GM19324 (cell line): ENCODE results near the gene CHCHD1.
A peak's percentile ranks its signal among the peaks of the same experiment; 100 is the strongest.
"Not testable (repeated sequence)": the region's sequence is repeated elsewhere in the genome, so short reads cannot be mapped to it uniquely, and the experiment has no call there.

Experiments
- ATAC-seq: cut with Tn5 transposase; IDR thresholded peaks from one replicate; pipeline ENCODE4 v1.9.1; 2021; ENCODE audit warnings: mild to moderate bottlenecking, moderate library complexity; ENCODE audit not compliant: unreplicated experiment, low FRiP score

The CHCHD1 gene

DNA sequence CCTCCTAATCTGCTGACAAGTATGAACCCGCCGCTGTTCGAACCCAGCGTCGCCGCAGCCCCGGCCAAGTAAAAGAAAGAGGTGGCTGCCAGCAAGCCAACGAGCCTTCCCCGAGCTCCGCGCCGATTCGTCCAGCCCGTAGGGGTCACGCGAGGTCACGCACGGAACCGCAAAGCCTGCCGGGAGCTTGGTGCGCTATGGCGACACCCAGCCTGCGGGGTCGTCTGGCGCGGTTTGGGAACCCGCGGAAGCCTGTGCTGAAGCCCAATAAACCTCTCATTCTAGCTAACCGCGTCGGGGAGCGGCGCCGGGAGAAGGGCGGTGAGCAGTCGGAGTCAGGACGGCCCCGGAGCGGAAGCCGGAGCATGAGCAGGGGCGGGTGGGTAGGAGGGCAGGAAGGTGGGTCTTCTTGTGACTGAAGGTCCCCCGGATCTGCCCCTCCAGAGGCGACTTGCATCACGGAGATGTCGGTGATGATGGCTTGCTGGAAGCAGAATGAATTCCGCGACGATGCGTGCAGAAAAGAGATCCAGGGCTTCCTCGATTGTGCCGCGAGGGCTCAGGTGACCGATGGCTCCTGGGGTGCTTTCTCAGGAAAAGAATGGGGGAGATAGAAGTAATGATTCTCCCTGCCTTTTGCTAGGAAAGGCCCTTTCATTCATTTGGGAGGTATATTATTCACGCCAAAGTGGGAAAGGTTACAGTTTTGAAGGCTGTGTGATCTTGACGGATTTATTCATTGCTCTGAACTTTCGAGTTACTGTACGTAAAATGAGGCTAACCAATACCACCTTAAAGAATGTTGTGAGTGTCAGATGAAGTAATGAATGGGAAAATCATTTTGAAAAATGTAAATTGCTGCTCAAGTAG is at the start of gene CHCHD1:
TSS of gene CHCHD1 (plus strand) at position 170 of the 870 bp plus-strand sequence. CDS start at position 198, 28 bp downstream.
- peak; percentile 56 for ATAC-seq

GRCh38 chr10:73732426-73732825 is 49.4 kb upstream of the CHCHD1 start:
- ATAC-seq: no peak

DNA sequence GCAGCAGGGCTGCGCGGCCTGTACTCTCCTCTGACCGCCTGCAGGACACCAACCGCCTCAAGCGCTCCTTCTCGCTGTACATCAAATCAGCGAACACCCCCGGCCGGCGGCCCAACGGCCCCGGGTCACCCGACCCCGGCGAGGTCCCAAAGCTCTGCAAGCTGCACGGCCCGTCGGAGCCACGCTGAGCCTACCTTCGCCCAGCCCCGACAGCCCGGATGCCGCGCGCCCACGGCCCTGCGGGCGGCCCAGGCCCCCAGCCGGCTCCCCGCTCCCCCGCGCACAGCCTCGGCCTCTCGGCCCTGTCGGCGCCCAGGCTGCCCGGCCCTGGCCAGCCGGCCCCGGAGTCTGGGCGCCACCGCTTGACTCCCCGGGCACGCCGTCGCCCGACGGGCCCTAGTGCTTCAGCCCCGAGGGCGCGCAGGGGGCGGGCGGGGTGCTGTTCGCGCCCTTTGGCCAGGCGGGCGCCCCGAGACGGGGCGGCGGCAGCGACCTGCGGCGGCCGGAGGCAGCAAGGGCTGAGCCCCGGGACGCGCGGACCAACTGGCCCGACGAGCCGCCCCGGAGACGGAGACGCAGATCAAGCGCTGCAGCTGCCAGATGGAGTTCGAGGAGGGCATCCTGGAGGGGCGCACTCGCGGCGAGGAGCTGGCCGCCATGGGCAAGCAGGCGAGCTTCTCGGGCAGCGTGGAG is 48.8 kb upstream of the CHCHD1 start:
- no peak for ATAC-seq

GRCh38 chr10:73734028-73734720 is 47.7 kb upstream of the CHCHD1 start:
- no peak for ATAC-seq

GRCh38 chr10:73734796-73735305 is 47.0 kb upstream of the CHCHD1 start:
- ATAC-seq: no peak

GRCh38 chr10:73740501-73741254 is 41.2 kb upstream of the CHCHD1 start:
- not testable (repeated sequence) for ATAC-seq

DNA sequence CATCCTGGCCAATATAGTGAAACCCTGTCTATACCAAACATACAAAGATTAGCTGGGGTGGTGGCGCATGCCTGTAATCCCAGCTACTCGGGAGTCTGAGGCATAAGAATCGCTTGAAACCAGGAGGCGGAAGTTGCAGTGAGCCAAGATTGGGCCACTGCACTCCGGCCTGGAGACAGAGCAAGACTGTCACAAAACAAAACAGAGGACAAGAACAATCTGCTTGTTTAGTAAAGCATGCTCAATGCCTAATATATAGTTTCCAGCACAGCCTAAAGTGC is 39.5 kb upstream of the CHCHD1 start:
- no peak for ATAC-seq

DNA sequence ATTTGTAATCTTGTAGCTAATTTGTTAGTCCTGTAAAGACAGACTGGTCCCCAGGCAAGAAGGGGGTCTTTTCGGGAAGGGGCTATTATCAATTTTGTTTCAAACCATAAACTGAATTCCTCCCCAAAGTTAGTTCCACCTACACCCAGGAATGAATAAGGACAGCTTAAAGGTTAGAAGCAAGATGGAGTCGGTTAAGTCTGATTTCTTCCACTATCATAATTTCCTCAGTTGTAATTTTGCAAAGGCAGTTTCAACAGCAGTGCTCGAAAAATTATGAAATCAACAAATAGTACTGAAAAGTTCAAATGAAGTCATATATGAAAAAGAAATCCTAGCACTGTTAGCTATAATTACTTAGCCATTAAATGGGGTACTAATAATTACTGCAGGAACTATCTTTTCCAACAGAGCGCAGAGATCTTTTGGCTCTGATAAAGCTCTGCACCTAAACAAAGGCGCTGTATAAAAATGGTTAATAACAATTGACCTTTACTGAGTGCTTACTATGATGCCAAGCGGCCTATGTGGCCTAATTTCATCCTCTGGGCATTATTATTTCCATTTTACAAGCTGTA is 38.4 kb upstream of the CHCHD1 start:
- ATAC-seq: no peak

GRCh38 chr10:73743905-73744663 is 37.8 kb upstream of the CHCHD1 start, which contains the start of gene SEC24C:
TSS of gene SEC24C (plus strand) at chr10:73744372. CDS start at chr10:73746833, 2,461 bp downstream.
- ATAC-seq: peak; percentile 96

DNA sequence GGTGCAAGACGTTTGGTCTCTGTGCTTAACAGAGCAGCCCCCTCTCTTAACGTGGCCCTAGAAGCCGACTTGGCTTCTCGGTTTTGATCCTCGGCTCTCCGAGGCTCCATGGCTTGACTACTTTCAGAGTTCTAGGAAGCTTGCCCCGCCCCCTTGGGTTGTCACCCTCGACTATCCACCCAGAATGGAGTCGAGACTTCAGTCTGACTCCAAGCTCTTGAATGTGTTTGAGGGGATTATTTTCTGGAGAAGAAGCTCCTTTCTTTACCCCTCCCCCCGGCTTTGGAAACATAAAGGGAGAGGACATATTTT is 37.2 kb upstream of the CHCHD1 start:
- peak; percentile 14 for ATAC-seq

DNA sequence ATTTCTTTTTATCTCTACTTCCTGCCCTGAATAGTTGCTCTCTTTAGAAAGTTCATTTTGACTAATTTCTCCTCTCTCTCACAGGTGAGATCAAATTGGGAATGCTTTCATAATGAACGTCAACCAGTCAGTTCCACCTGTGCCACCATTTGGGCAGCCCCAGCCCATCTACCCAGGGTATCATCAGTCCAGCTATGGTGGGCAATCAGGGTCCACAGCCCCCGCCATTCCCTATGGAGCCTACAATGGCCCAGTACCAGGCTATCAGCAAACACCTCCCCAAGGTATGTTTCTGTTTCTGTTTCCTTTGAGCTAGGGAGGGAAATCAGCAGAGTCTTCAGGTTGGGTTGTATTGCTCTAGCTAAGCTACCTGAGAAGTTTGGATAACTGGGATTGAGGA is 35.1 kb upstream of the CHCHD1 start:
- no peak for ATAC-seq

- ATAC-seq: no peak
These were observed 31.0 kb upstream of the CHCHD1 start for GRCh38 chr10:73750819-73751218.

DNA sequence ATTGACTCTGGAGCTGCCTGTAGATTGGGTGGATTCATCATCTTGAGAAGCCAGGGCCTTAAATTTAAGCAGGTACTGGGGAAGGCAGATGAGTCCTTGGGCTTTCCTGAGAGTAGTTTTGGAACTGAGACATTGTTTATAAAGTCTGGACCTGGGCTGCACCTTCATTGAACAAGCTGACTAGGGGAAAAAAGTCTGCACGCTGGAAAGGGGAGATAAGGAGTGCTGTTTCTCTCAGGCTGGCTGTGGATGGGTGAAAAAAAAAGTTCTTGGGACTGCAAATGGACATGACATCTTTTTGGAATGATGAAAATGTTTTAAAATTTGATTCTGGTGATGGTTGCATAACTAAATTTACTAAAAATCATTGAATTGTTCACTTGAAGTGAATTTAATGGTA is 25.7 kb upstream of the CHCHD1 start:
- ATAC-seq: no peak

GRCh38 chr10:73758704-73759511 is 22.9 kb upstream of the CHCHD1 start:
- no peak for ATAC-seq

DNA sequence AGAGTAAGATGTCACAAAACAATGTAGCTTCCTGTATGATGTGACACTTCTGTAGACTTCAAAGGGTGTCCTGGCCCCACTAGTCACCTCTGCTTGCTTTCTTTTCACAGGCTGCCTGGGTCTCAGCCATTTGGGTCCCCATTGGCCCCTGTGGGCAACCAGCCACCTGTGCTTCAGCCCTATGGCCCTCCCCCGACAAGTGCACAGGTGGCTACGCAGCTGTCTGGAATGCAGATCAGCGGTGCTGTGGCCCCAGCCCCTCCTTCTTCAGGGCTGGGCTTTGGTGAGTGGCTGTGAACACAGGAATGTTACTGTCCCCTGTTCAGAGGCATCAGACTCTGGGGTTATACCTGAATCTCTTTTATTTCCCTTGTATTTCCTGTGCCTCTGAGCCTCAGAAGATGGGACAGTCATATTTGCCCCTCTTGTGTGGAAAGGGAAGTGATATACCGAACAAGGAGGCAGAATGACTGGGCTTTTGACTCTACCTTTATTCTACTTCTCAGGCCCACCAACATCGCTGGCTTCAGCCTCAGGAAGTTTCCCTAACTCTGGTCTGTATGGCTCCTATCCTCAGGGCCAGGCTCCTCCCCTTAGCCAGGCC is 22.2 kb upstream of the CHCHD1 start:
- ATAC-seq: no peak

- no peak for ATAC-seq
These were observed 20.1 kb upstream of the CHCHD1 start for GRCh38 chr10:73761781-73762180.

DNA sequence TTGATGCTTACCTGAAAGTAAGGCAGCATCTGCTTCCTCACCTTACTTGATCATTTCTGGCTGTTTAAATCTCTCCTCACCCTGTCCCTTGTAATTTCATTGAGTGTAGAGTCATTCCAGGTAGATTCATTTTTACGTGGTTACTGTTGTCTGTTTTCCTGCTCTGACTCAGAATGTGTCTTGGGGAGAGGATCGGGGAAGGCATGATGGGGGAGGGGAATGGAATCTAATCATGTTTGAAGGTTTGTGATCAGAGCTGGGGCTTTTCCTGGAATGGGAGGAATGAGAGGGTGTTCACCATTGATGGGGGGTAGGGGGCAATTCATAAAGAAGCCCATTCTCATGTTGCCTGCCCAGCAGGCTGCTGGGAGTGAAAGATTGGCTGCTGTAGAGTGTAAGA is 18.9 kb upstream of the CHCHD1 start:
- ATAC-seq: no peak

- no peak for ATAC-seq
These were observed 18.5 kb upstream of the CHCHD1 start for GRCh38 chr10:73763343-73763742.
